ENCODE measurements around the gene ACBD6.
A peak's percentile ranks its signal among the peaks of the same experiment; 100 is the strongest.

ACBD6 gene

DNA sequence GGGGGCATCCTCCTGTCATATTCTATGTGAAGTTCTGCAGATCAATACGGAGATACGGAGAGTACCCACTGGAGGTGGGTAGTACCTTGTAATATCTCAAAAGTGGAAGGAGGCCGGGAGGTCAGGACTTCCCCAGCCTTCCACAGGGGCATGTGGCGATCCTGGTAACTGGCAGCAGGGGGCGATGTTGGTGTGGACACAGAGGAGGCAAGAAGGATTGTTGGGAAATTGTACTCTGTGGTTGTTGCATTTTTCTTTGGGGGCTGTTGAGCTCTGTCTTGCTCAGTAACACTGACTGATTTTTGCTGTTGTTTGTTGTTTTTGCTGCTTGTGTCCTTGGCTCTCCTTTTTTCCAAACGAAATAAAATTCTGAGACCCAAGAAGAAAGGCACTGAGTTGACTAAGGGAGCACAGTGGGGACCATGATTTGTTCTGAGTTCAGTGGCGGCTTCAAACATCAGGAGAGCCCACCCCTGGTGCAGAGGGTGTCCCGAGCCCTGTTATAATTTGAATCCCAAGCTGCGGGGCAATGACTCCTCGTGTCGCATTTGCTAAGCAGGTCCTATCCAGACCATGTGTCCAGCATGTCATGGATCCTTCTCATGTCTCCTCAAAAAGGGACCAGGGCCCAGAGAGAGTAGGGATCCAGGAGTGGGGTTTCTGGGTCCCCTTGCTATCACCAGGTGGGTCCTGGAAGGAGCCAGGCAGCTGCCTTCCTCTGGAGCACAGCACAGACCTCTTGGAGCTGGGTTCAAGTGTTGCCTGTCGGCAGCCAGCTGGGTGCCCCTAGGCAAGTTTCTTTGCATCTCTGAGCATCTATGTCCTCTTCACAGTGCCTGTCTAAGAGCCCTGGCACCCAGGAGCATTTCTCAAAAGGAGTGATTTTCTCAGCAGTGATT, 249.5 kb downstream of the ACBD6 start:
- peak; percentile 87 for DNase-seq

GRCh38 chr1:180251526-180252305, 250.7 kb downstream of the ACBD6 start:
- DNase-seq, result no peak

DNA sequence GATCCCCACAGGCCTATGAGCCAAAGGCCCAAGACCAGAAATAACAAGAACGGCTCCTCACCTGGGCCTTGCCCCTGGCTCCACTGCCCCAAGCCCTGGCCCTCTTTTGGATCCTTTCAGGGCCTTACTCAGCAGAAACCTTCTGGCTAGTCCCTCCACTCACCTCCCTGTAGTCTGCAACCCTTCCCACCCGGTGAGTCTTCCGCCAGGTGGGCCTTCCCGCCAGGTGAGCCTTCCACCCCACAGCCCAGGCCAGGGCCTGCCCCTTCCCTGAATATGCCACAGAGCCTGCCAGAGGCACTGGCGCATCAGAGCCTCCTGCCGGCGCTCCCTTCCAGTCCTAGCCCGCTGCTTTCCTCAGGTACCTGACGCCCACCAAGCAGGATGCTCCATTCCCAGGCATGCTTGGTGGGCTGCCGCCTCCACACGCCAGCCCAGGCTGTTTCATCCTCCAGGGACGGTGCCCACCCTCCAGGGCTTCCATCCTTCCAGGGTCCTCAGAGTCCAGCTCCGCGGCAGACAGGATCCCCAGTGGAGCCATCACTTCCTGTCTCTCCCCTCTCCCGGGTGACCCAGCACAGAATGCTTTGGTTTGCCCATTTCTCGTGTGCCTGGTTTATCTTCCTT, 251.4 kb downstream of the ACBD6 start:
- DNase-seq, result no peak

GRCh38 chr1:180250499-180250770, 251.9 kb downstream of the ACBD6 start:
- DNase-seq, result no peak

- no peak for DNase-seq
Observed at GRCh38 chr1:180249725-180250498, 252.5 kb downstream of the ACBD6 start.

- DNase-seq, result no peak
Observed at GRCh38 chr1:180248731-180249681, 253.4 kb downstream of the ACBD6 start.

- no peak for DNase-seq
Observed at GRCh38 chr1:180248176-180248575, 254.2 kb downstream of the ACBD6 start.

DNA sequence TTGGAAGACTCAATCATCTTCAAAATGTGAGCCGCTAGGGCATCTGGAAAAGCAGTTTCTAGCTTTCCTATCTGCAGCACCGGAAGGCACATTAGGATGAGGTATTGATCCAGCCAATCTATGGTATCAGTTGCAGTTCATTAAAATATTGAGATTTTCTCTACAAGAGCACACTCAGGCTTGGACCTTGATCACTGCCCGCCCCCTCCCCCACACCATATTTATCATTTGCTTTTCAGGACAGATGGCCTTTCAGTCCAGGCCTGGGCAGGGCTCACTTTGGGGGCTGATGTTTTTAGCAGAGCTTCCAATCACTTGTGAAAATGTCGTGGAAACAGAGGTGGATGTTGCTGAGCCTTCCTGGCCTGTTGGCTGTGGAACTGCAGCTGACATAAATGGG, 254.8 kb downstream of the ACBD6 start:
- DNase-seq, result no peak

DNA sequence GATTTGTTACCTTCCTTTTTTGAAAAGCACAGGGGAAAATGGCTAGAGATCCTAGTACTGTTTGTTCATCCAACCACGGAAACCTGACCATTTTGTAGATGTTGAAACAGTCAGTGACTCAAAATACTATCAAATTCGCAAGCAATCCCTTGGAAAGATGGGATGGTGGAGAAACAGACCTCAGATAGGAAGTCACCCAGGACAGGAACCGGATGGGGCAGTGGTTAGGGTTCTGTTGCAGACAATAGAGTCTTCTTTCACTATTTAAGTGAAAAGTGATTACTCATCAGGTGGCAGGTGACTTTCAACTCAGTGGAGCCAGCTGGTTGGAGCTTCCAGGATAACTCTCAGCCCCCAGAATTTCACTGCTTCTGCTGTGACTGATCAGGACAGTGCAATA, 255.3 kb downstream of the ACBD6 start:
- DNase-seq, result no peak

DNA sequence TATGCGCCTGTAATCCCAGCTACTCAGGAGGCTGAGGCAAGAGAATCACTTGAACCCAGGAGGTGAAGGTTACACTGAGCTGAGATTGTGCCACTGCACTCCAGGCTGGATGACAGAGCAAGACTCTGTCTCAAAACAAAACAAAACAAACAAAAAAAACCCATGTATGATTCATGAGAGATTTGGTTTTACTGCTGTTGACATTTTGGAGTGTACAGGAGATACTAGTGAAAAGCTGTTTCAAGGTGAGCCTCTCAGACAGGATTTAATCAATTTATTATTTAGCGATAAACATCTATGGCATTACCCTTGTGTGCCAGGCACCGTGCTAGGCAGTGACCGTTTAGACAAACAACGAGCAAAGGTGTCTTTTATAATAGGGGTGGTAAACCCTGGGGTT, 255.8 kb downstream of the ACBD6 start:
- no peak for DNase-seq

GRCh38 chr1:180244840-180245239, 257.5 kb downstream of the ACBD6 start:
- DNase-seq, result no peak

DNA sequence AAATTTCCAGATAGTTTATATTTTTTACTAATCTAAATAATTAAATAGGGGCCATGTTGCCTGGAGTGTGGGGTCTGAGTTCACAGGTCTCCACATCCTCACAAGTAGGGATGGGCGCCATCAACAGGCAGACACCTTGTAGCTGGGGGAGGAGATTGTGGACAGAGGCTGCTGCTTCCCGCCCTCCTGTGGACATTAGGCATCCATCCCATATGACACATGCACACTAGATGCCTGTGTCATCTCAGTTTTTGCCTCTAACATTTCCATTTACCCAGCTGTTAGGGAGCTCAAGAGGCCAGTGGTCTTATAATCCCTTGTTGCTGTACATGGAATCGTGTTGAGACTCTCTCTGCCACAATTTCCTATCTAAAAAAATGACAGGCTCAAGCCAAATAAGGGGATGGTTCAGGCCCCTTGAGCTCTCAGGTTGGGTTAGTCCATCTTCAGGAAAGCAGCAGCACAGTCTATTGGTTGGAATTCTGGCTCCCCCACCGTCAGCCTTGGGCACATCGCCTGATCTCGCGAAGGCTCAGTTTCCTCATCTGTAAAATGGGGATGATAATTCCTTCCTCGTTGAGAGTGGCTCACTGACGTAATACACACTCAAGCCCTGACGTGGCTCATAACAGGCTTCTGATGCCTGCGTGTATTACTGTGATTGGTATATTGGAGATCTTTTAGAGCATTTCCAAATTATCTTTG, 258.7 kb downstream of the ACBD6 start:
- peak; percentile 12 for DNase-seq

DNA sequence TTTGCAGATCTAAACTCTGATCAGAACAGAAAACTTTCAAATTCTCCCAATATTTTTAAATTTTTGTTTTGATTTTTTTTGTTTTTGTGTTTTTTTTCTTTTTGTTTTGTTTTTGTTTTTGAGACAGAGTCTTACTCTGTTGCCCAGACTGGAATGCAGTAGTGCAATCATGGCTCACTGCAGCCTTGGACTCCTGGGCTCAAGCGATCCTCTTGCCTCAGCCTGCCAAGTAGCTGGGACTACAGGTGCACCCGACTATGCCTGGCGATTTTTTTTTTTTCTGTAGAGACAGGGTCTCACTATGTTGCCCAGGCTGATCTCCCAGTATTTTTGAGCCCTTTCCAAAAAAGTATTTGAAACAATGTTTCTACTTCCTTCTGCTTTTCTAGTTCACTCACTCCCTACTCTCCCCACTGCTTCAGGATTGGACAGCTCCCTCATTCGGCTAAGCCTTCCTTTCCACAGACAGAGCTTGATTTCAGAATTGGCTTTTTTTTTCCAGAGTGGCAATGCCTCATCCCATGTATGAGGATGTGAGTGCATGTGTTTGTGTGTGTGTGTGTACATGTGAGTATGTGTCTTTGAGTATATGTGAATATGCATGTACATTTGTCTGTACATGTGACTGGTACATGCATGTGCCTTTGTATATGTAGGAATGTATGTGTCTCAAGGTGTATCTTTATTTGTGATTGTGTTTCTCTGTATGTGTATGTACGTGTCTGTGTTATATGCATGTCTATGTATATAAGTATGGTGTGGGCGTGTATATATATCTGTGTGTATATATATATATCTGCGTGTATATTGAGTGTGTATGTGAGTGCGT, 260.4 kb downstream of the ACBD6 start:
- no peak for DNase-seq

DNA sequence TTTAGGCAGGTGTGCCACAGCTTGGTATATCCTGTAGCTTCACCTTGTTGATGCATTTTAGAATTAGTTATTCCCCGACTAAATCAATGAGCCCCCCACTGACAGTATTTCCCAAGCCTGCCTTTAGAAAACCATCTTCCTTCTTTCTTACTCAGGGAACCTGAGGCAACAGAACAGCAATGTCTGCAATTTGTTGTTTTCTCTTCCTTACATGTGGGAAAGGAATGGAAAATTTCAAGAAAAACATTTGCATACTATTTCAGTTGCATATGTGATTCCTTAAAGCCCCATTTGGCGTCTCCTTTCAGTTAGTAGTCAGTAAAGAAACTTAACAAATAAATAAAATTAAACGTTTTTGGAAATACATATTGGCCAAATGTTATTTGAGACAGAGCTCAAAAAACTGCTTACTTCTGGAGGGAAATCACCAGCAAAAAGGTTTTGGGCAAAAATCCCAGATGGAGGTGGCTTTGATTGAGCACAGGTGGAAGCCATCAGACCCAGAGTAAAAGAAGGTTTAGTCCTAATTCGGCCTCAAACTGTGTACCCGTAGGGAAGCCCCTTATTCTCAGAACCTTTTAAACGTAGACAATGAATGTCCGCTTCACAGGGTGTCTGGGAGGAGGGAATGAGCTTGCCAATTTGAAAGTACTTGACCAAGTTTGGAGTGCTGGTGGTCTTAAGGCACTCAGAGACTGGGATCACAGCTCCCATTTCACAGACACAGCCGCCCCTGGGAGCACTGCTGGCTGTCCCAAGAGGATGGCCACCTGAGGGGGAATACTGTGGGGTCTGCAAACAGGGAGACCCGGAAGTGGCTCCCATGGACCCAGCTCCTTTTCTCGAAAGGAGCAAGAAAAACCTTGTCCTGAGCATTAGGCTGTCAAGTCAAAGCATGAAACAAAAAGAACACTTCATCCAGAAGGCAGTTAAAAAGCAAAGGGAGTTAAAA, 263.0 kb downstream of the ACBD6 start:
- peak; percentile 42 for DNase-seq

DNA sequence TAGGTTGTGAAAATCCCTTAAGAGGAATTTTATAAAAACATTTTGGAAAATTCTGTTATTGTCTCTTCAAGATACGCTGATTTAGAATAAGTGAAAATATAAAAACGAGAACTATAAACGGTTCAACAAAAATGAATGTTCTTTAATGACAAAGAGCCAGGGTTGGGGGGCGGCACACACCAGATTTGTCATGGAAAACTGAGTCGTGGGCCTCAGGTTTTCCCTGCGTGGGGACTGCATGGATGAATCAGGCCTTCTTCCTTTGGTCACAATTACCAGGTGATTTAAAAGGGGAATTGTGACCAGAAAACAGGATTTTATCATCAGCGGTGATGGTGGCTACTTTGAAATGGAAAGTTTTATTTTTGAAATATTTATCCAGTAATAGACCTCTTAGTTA, 263.7 kb downstream of the ACBD6 start:
- no peak for DNase-seq

All from activated effector memory CD4-positive, alpha-beta T cell treated with anti-CD3 and anti-CD28 coated beads, Interleukin-2, amount 50 U/mL, for 16 hours (primary cell).